Measurements from ENCODE around the gene CELF4.

Gene CELF4

DNA sequence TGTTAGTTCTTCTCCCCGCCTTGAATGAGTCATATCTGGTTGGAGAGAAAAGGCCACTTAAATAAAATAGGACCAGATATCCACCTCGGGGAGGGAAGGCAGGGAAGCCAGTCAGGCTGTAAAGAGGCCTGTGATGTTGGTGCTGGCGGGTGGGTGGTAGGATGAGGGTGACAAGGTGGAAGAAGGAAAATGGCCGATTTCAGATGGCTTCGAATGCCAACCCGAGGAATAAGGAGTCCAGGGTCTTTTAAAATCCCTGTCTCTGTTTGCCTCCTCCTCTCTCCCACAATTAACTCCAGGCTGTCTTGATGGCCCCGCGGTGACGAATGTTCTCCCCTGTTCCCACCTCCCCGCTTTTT, 41.5 kb downstream of the CELF4 start:
- Histone ChIP-seq H3K27me3 (no peaks in the 10 kb centered on the region), H3K36me3 (no peaks in the 10 kb centered on the region), H3K4me3 (ENCODE audit: low read depth, low read length) (no peak overlapping the region), H3K4me1 (peaks cover 4% of the 10 kb centered on the region; the same call in 1 of the 2 replicates), H3K9me3 (no peaks in the 10 kb centered on the region)
- TF ChIP-seq, protein P1, sequence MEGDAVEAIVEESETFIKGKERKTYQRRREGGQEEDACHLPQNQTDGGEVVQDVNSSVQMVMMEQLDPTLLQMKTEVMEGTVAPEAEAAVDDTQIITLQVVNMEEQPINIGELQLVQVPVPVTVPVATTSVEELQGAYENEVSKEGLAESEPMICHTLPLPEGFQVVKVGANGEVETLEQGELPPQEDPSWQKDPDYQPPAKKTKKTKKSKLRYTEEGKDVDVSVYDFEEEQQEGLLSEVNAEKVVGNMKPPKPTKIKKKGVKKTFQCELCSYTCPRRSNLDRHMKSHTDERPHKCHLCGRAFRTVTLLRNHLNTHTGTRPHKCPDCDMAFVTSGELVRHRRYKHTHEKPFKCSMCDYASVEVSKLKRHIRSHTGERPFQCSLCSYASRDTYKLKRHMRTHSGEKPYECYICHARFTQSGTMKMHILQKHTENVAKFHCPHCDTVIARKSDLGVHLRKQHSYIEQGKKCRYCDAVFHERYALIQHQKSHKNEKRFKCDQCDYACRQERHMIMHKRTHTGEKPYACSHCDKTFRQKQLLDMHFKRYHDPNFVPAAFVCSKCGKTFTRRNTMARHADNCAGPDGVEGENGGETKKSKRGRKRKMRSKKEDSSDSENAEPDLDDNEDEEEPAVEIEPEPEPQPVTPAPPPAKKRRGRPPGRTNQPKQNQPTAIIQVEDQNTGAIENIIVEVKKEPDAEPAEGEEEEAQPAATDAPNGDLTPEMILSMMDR (IDR thresholded peaks at IDR 0.05; ENCODE audit: low read depth, low read length), result no peak
- DNase-seq, result no peak

- TF ChIP-seq, protein P1 (IDR thresholded peaks at IDR 0.05; ENCODE audit: low read depth, low read length), result no peak
- H3K27me3 ChIP-seq, result no peaks in the 10 kb centered on the region
- H3K36me3 ChIP-seq, result no peaks in the 10 kb centered on the region
Measured at GRCh38 chr18:37521510-37522465, 43.8 kb downstream of the CELF4 start.

GRCh38 chr18:37520508-37520907, 45.1 kb downstream of the CELF4 start:
- peaks cover 7% of the 10 kb centered on the region; the same call in 1 of the 2 replicates for H3K4me1 ChIP-seq
- no peaks in the 10 kb centered on the region for H3K36me3 ChIP-seq
- H3K27me3 ChIP-seq, result no peaks in the 10 kb centered on the region
- H3K4me3 ChIP-seq (ENCODE audit: low read depth, low read length), result no peak overlapping the region
- H3K9me3 ChIP-seq, result no peaks in the 10 kb centered on the region
- TF ChIP-seq, protein P1 (IDR thresholded peaks at IDR 0.05; ENCODE audit: low read depth, low read length), result no peak
- no peak for DNase-seq

More at GRCh38 chr18:37521510-37522465, 43.8 kb downstream of the CELF4 start:
- H3K4me1 ChIP-seq, result peaks cover 6% of the 10 kb centered on the region; the same call in 1 of the 2 replicates
- H3K9me3 ChIP-seq, result no peaks in the 10 kb centered on the region
- no peak overlapping the region for H3K4me3 ChIP-seq (ENCODE audit: low read depth, low read length)
- DNase-seq, result no peak

DNA sequence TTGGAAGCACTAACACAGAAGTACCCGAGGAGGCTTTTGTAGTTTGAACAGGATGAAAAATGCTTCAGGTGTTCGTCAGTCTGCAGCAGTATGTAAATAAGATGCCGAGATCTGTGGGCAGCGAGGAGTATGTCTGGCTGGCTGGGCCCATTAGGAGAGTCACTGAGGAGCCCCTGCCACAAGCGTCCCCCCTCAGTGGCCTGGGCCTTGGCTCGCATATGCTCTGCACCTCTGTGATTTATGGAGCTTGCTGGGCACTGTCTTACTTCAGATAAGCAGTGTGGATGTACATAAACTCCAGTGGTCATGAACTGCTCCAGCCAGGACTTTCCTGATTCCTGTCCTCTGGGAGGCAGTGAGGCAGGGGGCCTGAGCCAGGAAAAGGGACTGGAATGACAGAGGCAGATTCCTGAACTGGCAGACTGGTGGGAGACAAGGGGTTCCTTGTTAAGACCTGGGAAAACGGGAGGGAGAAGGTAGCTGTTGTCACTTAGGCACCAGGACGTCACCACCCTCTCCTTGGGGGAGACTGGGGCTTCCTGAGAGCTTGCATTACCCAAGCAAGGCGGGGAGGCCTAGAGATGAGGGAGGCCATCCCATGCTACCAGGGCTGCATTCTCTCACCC, 46.0 kb downstream of the CELF4 start:
- H3K27me3 ChIP-seq, result no peaks in the 10 kb centered on the region
- H3K4me3 ChIP-seq (ENCODE audit: low read depth, low read length), result no peak overlapping the region
- H3K9me3 ChIP-seq, result no peaks in the 10 kb centered on the region
- H3K36me3 ChIP-seq, result no peaks in the 10 kb centered on the region
- DNase-seq, result no peak
- peaks cover 11% of the 10 kb centered on the region; the same call in 1 of the 2 replicates for H3K4me1 ChIP-seq
- TF ChIP-seq, protein P1 (IDR thresholded peaks at IDR 0.05; ENCODE audit: low read depth, low read length), result no peak

DNA sequence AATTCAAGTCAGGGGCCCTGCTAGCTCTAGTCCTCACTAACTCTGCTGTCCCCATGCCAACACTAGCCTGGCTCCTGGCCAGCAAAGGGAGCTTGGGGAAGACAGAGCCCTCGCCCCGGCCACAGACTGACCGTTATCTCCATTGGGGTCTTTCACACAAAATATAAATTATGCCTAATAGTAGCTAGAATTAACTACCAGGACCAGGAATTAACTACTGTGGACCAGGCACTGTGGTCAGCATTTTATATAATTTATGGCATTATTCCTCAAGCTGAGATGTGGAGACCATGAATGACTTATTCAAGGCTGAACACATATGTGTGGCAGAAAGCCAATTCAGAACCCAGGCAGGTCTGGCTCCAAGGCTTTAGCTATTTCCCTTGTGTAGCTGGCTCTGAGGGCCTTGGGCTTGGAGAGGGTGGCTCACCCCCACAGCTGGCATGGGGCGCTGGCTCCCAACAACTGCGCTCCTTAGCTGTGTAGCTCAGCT, 49.2 kb downstream of the CELF4 start:
- H3K36me3 ChIP-seq, result no peaks in the 10 kb centered on the region

More for the DNA sequence above, 49.2 kb downstream of the CELF4 start:
- Histone ChIP-seq H3K27me3 (no peaks in the 10 kb centered on the region), H3K4me3 (ENCODE audit: low read depth, low read length) (no peak overlapping the region), H3K9me3 (no peaks in the 10 kb centered on the region), H3K4me1 (peaks cover 8% of the 10 kb centered on the region; the same call in 1 of the 2 replicates)
- peak; percentile 71 for DNase-seq
- TF ChIP-seq, protein P1 (IDR thresholded peaks at IDR 0.05; ENCODE audit: low read depth, low read length), result no peak
